Sigmoid colon (tissue), 4 donors: ENCODE results near the gene TTLL8.

ENCODE experiments used
- CTCF ChIP-seq, 4 experiments: fragments of 450-650 bp in 3 of 4; fragments of 200-600 bp in 1 of 4; IDR thresholded peaks; one replicate each; pipeline ENCODE4 v1.5.1; 2016 to 2019; ENCODE audit warnings: antibody characterized with exemption in 4 of 4, mild to moderate bottlenecking in 3 of 4, moderate library complexity in 2 of 4
- EP300 ChIP-seq, 4 donors: sonication (generic); formaldehyde crosslinking; IDR thresholded peaks; one replicate each; pipeline ENCODE4 v1.6.1; 2017; ENCODE audit warnings: antibody characterized with exemption in 4 of 4
- POLR2AphosphoS5 ChIP-seq, 4 donors: sonication (generic); formaldehyde crosslinking; IDR thresholded peaks; one replicate each; pipeline ENCODE4 v1.6.1; 2017; ENCODE audit warnings: antibody characterized with exemption in 4 of 4

- TF ChIP-seq EP300 (IDR thresholded peaks at IDR 0.05), result no peak
- no peak for TF ChIP-seq CTCF (IDR thresholded peaks at IDR 0.05)
- no peak for TF ChIP-seq POLR2AphosphoS5 (IDR thresholded peaks at IDR 0.05)
Observed at GRCh38 chr22:50056214-50056972, 1.7 kb downstream of the TTLL8 start.
